ENCODE measurements around the gene GPR4.
A peak's percentile ranks its signal among the peaks of the same experiment; 100 is the strongest.

Gene GPR4

GRCh38 chr19:45592366-45592765 is 9.6 kb downstream of the GPR4 start:
- DNase-seq (ENCODE audit: insufficient read length, low spot score) (no peak), FAIRE-seq (no peak)
- no peak for TF ChIP-seq CTCF (IDR thresholded peaks at IDR 0.05; ENCODE audit: insufficient read depth, missing control alignments)

GRCh38 chr19:45591638-45592005 is 10.4 kb downstream of the GPR4 start:
- no peak for FAIRE-seq
- no peak for TF ChIP-seq CTCF (IDR thresholded peaks at IDR 0.05; ENCODE audit: insufficient read depth, missing control alignments)
- DNase-seq (ENCODE audit: insufficient read length, low spot score): no peak

GRCh38 chr19:45591004-45591637 is 10.9 kb downstream of the GPR4 start:
- TF ChIP-seq CTCF (IDR thresholded peaks at IDR 0.05; ENCODE audit: insufficient read depth, missing control alignments): peak; percentile 93
- DNase-seq (ENCODE audit: insufficient read length, low spot score) (no peak), FAIRE-seq (no peak)

DNA sequence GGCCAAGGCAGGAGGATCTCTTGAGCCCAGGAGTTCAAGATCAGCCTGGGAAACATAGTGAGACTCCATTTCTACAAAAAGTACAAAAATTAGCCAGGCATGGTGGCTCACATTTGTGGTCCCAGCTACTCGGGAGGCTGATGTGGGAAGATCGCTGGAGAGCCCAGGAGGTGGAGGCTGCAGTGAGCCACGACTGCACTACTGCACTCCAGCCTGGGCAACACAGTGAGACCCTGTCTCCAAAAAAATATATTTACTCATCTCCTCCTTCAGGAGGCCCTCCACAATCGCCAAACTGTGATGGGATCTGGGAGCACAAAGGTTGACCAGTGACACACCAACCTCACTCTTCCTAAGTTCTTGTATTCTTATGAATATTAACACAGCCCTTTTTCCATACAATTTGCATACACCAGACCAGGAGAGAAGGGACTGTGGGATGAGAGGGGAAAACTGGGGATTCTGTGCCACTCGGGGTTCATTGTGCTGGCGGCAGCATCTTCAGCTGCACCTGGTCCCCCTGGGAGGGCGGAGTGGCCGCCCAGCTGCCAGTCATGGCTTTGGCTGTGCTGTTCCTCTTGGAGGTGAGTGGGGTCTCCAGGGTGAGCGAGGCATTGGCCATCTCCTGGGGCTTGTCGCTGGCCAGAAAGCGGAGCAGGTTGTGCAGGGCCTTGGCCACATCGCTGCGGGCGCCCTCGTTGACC is 11.6 kb downstream of the GPR4 start:
- FAIRE-seq: no peak
- TF ChIP-seq CTCF (IDR thresholded peaks at IDR 0.05; ENCODE audit: insufficient read depth, missing control alignments): no peak

GRCh38 chr19:45589768-45590167 is 12.2 kb downstream of the GPR4 start:
- DNase-seq (ENCODE audit: insufficient read length, low spot score) (no peak), FAIRE-seq (no peak)
- TF ChIP-seq CTCF (IDR thresholded peaks at IDR 0.05; ENCODE audit: insufficient read depth, missing control alignments): no peak

More for the DNA sequence above, 11.6 kb downstream of the GPR4 start:
- no peak for DNase-seq (ENCODE audit: insufficient read length, low spot score)

- no peak for FAIRE-seq
- no peak for DNase-seq (ENCODE audit: insufficient read length, low spot score)
These were observed 14.1 kb downstream of the GPR4 start for GRCh38 chr19:45587873-45588272.

More at GRCh38 chr19:45587873-45588272, 14.1 kb downstream of the GPR4 start:
- TF ChIP-seq CTCF (IDR thresholded peaks at IDR 0.05; ENCODE audit: insufficient read depth, missing control alignments): no peak

Data from D721Med (cell line).